Stimulated activated naive CD8-positive, alpha-beta T cell treated with anti-CD3 and anti-CD28 coated beads, Interleukin-15, Interleukin-2, amounts not matched to agents 100 ng/mL and 50 ng/mL, for 24 hours (primary cell): ENCODE results near the gene POU2AF1.
"Not testable (repeated sequence)": the region's sequence is repeated elsewhere in the genome, so short reads cannot be mapped to it uniquely, and the experiment has no call there.

Experiments used
- H3K27ac Mint-ChIP-seq: one replicate; pipeline ENCODE4 v1.8.0; 2021; ENCODE audit warnings: mild to moderate bottlenecking, mixed read lengths
- H3K27me3 Mint-ChIP-seq: one replicate; pipeline ENCODE4 v1.8.0; 2021; ENCODE audit warnings: mixed read lengths
- H3K36me3 Mint-ChIP-seq: one replicate; pipeline ENCODE4 v1.8.0; 2021; ENCODE audit warnings: low read depth, mixed read lengths
- H3K4me1 Mint-ChIP-seq: one replicate; pipeline ENCODE4 v1.8.0; 2021; ENCODE audit warnings: low read depth, mixed read lengths
- H3K4me3 Mint-ChIP-seq: one replicate; pipeline ENCODE4 v1.8.0; 2021; ENCODE audit warnings: mild to moderate bottlenecking, mixed read lengths
- H3K9me3 Mint-ChIP-seq: one replicate; pipeline ENCODE4 v1.8.0; 2021; ENCODE audit warnings: mixed read lengths

The POU2AF1 gene

GRCh38 chr11:111400595-111400994 is 21.5 kb upstream of the POU2AF1 start:
- Mint-ChIP-seq H3K27me3 (no peaks in the 10 kb centered on the region), H3K4me1 (peaks cover 39% of the 10 kb centered on the region), H3K4me3 (peak overlapping the region; percentile 17), H3K27ac (peak overlapping the region; percentile 51), H3K9me3 (no peaks in the 10 kb centered on the region), H3K36me3 (no peaks in the 10 kb centered on the region)

GRCh38 chr11:111399187-111400031 is 20.3 kb upstream of the POU2AF1 start:
- Mint-ChIP-seq H3K27me3 (no peaks in the 10 kb centered on the region), H3K4me1 (peaks cover 42% of the 10 kb centered on the region), H3K36me3 (no peaks in the 10 kb centered on the region), H3K27ac (peak overlapping the region; percentile 38), H3K4me3 (peak overlapping the region; percentile 10), H3K9me3 (no peaks in the 10 kb centered on the region)

DNA sequence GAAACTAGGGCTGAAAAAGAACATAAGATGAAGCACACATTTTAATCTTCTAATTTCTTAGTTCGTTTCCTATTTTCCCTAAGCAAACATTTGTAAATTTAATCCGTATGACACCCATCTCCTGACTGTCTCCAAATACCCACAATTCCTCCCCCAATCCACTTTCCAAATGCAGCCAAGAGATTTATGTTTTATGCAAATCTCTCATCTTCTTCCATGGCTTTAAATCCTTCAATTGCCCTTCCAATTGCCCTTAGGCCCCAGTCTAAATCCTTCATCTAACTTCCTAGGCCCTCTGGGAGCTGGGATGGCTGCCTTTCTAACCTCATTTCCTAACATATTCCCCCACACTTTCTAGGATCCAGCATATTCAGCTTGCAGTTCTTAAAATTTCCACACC is 18.0 kb upstream of the POU2AF1 start:
- H3K9me3 Mint-ChIP-seq, result no peaks in the 10 kb centered on the region
- no peaks in the 10 kb centered on the region for H3K27me3 Mint-ChIP-seq
- no peak overlapping the region for H3K4me3 Mint-ChIP-seq
- peaks cover 57% of the 10 kb centered on the region for H3K4me1 Mint-ChIP-seq
- H3K27ac Mint-ChIP-seq, result peak overlapping the region; percentile 43
- no peaks in the 10 kb centered on the region for H3K36me3 Mint-ChIP-seq

DNA sequence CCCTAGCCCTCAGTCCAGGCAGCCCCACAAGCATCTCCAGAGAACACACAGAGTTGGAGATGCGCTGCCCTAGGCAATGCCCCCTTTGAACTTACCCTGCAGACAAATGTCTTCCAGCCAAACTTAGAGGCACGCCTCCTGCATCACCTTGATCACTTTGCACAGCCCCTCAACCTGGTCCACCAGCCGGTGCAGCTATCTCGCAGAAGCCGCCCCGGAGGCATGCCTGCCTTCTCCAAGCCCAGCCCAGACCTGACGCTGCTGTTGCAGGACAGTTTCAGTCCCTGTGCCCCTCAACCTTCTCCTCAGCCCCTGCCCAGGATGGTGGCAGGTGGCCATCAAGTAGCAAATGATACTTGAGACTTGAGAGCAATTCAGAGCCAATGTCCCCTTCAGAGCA is 16.7 kb upstream of the POU2AF1 start:
- Mint-ChIP-seq H3K36me3 (no peaks in the 10 kb centered on the region), H3K27ac (no peak overlapping the region), H3K9me3 (no peaks in the 10 kb centered on the region), H3K4me3 (no peak overlapping the region), H3K4me1 (peaks cover 55% of the 10 kb centered on the region), H3K27me3 (no peaks in the 10 kb centered on the region)

DNA sequence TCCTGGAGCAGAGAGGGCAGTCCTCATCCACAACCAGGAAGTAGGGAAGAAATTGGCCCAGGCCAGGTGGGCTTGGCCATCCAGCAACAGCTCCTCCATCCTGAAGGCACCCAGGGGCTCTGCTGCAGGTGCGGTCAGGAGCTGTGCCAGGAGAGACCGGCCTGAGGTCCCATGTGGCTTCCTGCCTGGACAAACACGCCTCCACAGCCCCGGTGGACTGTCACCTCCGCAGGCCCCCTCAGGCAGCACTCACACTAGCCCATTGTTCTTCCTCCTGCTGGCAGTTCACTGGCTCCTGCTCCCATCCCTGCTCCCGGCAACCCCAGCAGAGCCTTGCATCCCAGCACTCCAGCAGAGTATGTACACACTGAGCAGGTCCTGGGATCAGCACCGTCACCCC is 16.0 kb upstream of the POU2AF1 start:
- H3K36me3 Mint-ChIP-seq, result no peaks in the 10 kb centered on the region
- H3K4me3 Mint-ChIP-seq, result no peak overlapping the region
- H3K27ac Mint-ChIP-seq, result no peak overlapping the region
- no peaks in the 10 kb centered on the region for H3K9me3 Mint-ChIP-seq
- H3K27me3 Mint-ChIP-seq, result no peaks in the 10 kb centered on the region
- peaks cover 55% of the 10 kb centered on the region for H3K4me1 Mint-ChIP-seq

- H3K4me3 Mint-ChIP-seq, result peak overlapping the region; percentile 14
- H3K4me1 Mint-ChIP-seq, result peaks cover 50% of the 10 kb centered on the region
- H3K27ac Mint-ChIP-seq, result peak overlapping the region; percentile 84
- not testable (repeated sequence) for H3K36me3 Mint-ChIP-seq, H3K9me3 Mint-ChIP-seq, H3K27me3 Mint-ChIP-seq
Observed at GRCh38 chr11:111394147-111394546, 15.1 kb upstream of the POU2AF1 start.

DNA sequence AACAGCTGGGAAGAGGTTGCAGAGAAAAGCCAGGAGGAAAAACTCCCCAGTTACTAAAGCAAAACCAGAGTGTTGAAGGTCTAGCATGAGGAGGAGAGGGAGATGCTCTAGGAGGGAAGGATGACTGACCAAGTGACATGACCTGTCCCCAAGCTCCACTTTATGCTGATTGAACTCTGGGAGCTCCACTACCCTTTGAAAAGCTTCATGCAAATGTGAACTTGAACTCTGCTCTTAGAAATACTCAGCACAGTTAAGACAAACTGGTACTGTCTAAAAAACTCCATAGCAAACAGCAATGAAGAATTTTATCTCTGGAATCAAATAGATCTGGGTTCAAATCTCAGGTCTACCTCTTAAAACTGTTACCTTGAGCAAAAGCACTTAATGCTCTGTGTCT is 14.5 kb upstream of the POU2AF1 start:
- no peaks in the 10 kb centered on the region for H3K9me3 Mint-ChIP-seq
- no peak overlapping the region for H3K27ac Mint-ChIP-seq
- no peak overlapping the region for H3K4me3 Mint-ChIP-seq
- no peaks in the 10 kb centered on the region for H3K27me3 Mint-ChIP-seq
- peaks cover 50% of the 10 kb centered on the region for H3K4me1 Mint-ChIP-seq
- no peaks in the 10 kb centered on the region for H3K36me3 Mint-ChIP-seq

GRCh38 chr11:111393096-111393495 is 14.0 kb upstream of the POU2AF1 start:
- H3K9me3 Mint-ChIP-seq, result no peaks in the 10 kb centered on the region
- no peaks in the 10 kb centered on the region for H3K36me3 Mint-ChIP-seq
- no peaks in the 10 kb centered on the region for H3K27me3 Mint-ChIP-seq
- no peak overlapping the region for H3K4me3 Mint-ChIP-seq
- peaks cover 50% of the 10 kb centered on the region for H3K4me1 Mint-ChIP-seq
- no peak overlapping the region for H3K27ac Mint-ChIP-seq

GRCh38 chr11:111392552-111392951 is 13.5 kb upstream of the POU2AF1 start:
- no peaks in the 10 kb centered on the region for H3K9me3 Mint-ChIP-seq
- H3K4me1 Mint-ChIP-seq, result peaks cover 48% of the 10 kb centered on the region
- H3K27ac Mint-ChIP-seq, result no peak overlapping the region
- H3K36me3 Mint-ChIP-seq, result no peaks in the 10 kb centered on the region
- no peaks in the 10 kb centered on the region for H3K27me3 Mint-ChIP-seq
- H3K4me3 Mint-ChIP-seq, result no peak overlapping the region

DNA sequence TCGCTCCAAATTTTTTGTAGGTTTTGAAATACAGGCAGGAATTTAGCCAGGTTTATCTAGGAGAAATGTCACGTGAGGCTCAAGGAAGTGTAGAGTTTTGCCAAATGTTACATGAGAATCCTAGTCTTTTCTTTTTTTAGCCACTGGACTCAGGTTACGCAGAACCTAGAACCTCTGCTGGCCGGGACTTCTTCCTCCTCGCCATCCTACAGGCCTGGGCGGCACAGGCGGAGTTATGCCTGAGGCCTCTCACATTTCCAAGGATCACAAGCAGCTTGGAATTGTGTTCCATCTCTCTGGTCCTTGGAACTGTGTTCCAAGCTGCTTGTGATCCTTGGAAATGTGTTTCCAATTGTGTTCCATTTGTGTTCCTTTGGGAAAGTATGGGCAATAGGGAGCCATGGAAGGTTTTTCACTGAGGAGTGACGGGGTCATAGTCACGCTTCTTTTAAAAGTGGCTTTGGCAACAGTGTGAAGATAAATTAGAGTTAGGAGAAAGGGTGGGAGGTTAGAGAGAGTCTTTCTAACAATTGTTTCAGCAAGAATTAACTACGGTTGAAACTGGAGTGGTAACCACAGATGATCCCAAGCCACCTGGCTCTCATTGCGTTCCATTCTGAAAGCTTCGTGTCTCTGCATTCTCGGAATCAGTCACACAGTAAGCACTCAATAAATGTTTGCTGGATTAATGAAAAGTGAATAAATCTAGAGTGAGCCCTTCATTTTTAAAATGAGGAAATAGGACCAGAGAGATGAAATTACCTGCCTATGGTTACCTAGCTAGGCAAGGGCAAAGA is 12.5 kb upstream of the POU2AF1 start:
- H3K36me3 Mint-ChIP-seq, result no peaks in the 10 kb centered on the region
- no peak overlapping the region for H3K27ac Mint-ChIP-seq
- no peak overlapping the region for H3K4me3 Mint-ChIP-seq
- H3K9me3 Mint-ChIP-seq, result peaks cover 6% of the 10 kb centered on the region
- H3K27me3 Mint-ChIP-seq, result no peaks in the 10 kb centered on the region
- H3K4me1 Mint-ChIP-seq, result peaks cover 45% of the 10 kb centered on the region

DNA sequence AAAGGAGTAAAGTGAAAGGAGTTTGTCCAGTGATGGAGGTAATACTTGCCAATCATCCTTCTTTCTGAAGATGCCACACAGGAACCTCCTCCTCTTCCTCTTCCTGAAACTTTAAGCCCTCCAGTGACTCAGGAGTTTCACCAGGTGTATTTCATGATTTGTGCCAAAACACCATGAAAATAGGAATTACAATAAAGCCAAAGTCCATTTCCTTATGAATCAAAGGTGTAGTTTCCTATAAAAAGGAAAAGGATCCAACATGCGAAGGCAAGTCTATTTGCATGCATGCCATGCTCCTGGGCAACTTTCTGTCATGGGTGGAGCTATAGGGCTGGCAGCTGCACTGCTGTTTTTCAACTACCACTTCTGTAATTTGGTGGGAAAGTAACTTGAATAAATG is 9.8 kb upstream of the POU2AF1 start:
- peaks cover 9% of the 10 kb centered on the region for H3K9me3 Mint-ChIP-seq
- peaks cover 35% of the 10 kb centered on the region for H3K4me1 Mint-ChIP-seq
- no peaks in the 10 kb centered on the region for H3K27me3 Mint-ChIP-seq
- H3K36me3 Mint-ChIP-seq, result no peaks in the 10 kb centered on the region
- H3K27ac Mint-ChIP-seq, result no peak overlapping the region
- H3K4me3 Mint-ChIP-seq, result no peak overlapping the region

DNA sequence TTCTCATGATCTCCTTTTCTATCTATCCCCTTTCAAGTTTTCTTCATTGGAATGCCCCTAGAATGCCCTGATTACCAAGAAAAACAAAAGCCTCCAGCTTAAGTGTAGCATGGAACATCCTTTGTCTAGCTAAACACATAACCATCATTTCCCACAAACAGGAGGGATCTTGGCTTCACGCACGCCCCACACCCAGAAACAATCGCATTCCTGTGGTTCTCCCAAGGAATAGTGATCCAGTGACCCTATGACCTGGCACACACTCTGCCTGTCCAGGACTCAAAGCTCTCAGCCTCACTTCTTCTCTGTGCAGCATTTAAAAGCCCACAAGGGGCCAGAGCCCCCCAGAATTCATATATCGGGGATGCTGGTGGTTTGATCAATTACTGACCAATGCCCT is 9.3 kb upstream of the POU2AF1 start:
- H3K4me3 Mint-ChIP-seq, result no peak overlapping the region
- no peak overlapping the region for H3K27ac Mint-ChIP-seq
- no peaks in the 10 kb centered on the region for H3K36me3 Mint-ChIP-seq
- H3K27me3 Mint-ChIP-seq, result no peaks in the 10 kb centered on the region
- H3K4me1 Mint-ChIP-seq, result peaks cover 31% of the 10 kb centered on the region
- H3K9me3 Mint-ChIP-seq, result peaks cover 9% of the 10 kb centered on the region

- Mint-ChIP-seq H3K36me3 (no peaks in the 10 kb centered on the region), H3K4me1 (peaks cover 35% of the 10 kb centered on the region), H3K27me3 (no peaks in the 10 kb centered on the region), H3K9me3 (peaks cover 9% of the 10 kb centered on the region), H3K4me3 (no peak overlapping the region), H3K27ac (no peak overlapping the region)
Observed at GRCh38 chr11:111387363-111387762, 8.3 kb upstream of the POU2AF1 start.

GRCh38 chr11:111386611-111387150 is 7.6 kb upstream of the POU2AF1 start:
- Mint-ChIP-seq H3K36me3 (no peaks in the 10 kb centered on the region), H3K27me3 (no peaks in the 10 kb centered on the region), H3K9me3 (peaks cover 9% of the 10 kb centered on the region), H3K4me3 (no peak overlapping the region), H3K4me1 (peaks cover 41% of the 10 kb centered on the region), H3K27ac (no peak overlapping the region)

DNA sequence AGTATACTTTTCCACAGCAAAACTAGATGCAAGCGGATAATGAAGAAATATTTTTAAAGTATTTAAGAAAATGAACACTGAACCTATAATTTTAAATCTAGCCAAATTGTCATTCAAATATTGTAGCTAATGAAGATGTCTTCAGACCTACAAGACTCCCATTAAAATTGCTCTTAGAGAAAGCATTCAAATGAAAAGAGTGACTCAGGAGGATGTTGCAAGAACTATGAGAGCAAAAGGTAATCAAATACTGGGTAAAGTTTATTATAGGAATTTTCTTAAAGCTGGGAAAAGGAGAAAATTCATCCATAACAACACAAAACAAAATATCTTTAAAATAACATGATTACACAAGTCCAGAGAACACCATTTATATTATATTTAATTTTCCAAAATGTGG is 5.4 kb upstream of the POU2AF1 start:
- H3K27ac Mint-ChIP-seq, result no peak overlapping the region
- no peaks in the 10 kb centered on the region for H3K27me3 Mint-ChIP-seq
- H3K4me3 Mint-ChIP-seq, result no peak overlapping the region
- H3K9me3 Mint-ChIP-seq, result peaks cover 12% of the 10 kb centered on the region
- peaks cover 54% of the 10 kb centered on the region for H3K4me1 Mint-ChIP-seq
- H3K36me3 Mint-ChIP-seq, result no peaks in the 10 kb centered on the region
